Measurements from ENCODE around the gene BNC2.
"Not testable (repeated sequence)": the region's sequence is repeated elsewhere in the genome, so short reads cannot be mapped to it uniquely, and the experiment has no call there.

Gene BNC2

GRCh38 chr9:16870596-16871335 is at the start of gene BNC2:
Gene BNC2, minus strand, starts transcription at chr9:16870670. Its CDS starts 22 bp downstream, at chr9:16870648.
- no peak for DNase-seq

GRCh38 chr9:16918920-16919319 is 48.5 kb upstream of the BNC2 start:
- no peak for DNase-seq

GRCh38 chr9:16915126-16915831 is 44.8 kb upstream of the BNC2 start:
- DNase-seq = no peak

- DNase-seq = no peak
Measured at GRCh38 chr9:16912197-16912596, 41.7 kb upstream of the BNC2 start.

- DNase-seq = not testable (repeated sequence)
Measured at GRCh38 chr9:16908206-16908605, 37.7 kb upstream of the BNC2 start.

- DNase-seq = no peak
Measured at GRCh38 chr9:16904655-16905054, 34.2 kb upstream of the BNC2 start.

GRCh38 chr9:16901590-16901989 is 31.1 kb upstream of the BNC2 start:
- DNase-seq = no peak

GRCh38 chr9:16899606-16900005 is 29.1 kb upstream of the BNC2 start:
- peak; percentile 25 for DNase-seq

- no peak for DNase-seq
Measured at GRCh38 chr9:16898464-16898863, 28.0 kb upstream of the BNC2 start.

- DNase-seq = no peak
Measured at GRCh38 chr9:16888594-16888993, 18.1 kb upstream of the BNC2 start.

GRCh38 chr9:16885931-16886330 is 15.5 kb upstream of the BNC2 start:
- no peak for DNase-seq

GRCh38 chr9:16884952-16885513 is 14.6 kb upstream of the BNC2 start:
- DNase-seq = peak; percentile 26

- no peak for DNase-seq
Measured at GRCh38 chr9:16884373-16884772, 13.9 kb upstream of the BNC2 start.

- DNase-seq = no peak
Measured at GRCh38 chr9:16883586-16883985, 13.1 kb upstream of the BNC2 start.

- not testable (repeated sequence) for DNase-seq
Measured at GRCh38 chr9:16882440-16882839, 12.0 kb upstream of the BNC2 start.

- no peak for DNase-seq
Measured at GRCh38 chr9:16879416-16879815, 8.9 kb upstream of the BNC2 start.

- no peak for DNase-seq
Measured at GRCh38 chr9:16877256-16877655, 6.8 kb upstream of the BNC2 start.

GRCh38 chr9:16873126-16873802 is 2.8 kb upstream of the BNC2 start:
- no peak for DNase-seq

- DNase-seq = no peak
Measured at GRCh38 chr9:16871336-16872151, 1.1 kb upstream of the BNC2 start.

GRCh38 chr9:16869882-16870595 is 431 bp downstream of the BNC2 start:
- DNase-seq = no peak

GRCh38 chr9:16869131-16869881 is 1.2 kb downstream of the BNC2 start:
- no peak for DNase-seq

Measured in DMS153 (cell line).